Mesenchymal stem cell (in vitro differentiated cells and primary cell): Measurements from ENCODE around the gene LAMA4.

Source experiments
- DNase-seq: peaks from one replicate; pipeline ENCODE4 v3.0.0-alpha.2; 2013
- H2AFZ ChIP-seq: one replicate; pipeline ENCODE4 v1.6.1; 2013; ENCODE audit warnings: low read depth, mild to moderate bottlenecking, control low read depth, inconsistent platforms, low read length, moderate library complexity
- H2AK5ac ChIP-seq: 2 replicates; pipeline ENCODE4 v1.6.1; 2013; ENCODE audit warnings: low read length, moderate library complexity, mild to moderate bottlenecking, inconsistent platforms; ENCODE audit not compliant: severe bottlenecking
- H2BK120ac ChIP-seq: one replicate; pipeline ENCODE4 v1.6.1; 2013; ENCODE audit warnings: low read depth, mild to moderate bottlenecking, inconsistent platforms, low read length, moderate library complexity
- H2BK12ac ChIP-seq, 2 experiments: one replicate each; pipeline ENCODE4 v1.6.1; 2013; ENCODE audit warnings: inconsistent platforms in 2 of 2, low read length in 2 of 2, mild to moderate bottlenecking in 2 of 2, moderate library complexity in 2 of 2, control low read depth in 1 of 2
- H2BK15ac ChIP-seq: one replicate; pipeline ENCODE4 v1.6.1; 2013; ENCODE audit warnings: mild to moderate bottlenecking, low read depth, inconsistent platforms; ENCODE audit not compliant: poor library complexity, severe bottlenecking
- H2BK5ac ChIP-seq: 2 replicates; pipeline ENCODE4 v1.6.1; 2013; ENCODE audit warnings: low read depth, mild to moderate bottlenecking, low read length, control low read depth, inconsistent platforms; ENCODE audit not compliant: poor library complexity, severe bottlenecking
- H3K14ac ChIP-seq, 2 experiments: one replicate each; pipeline ENCODE4 v1.6.1; 2013; ENCODE audit warnings: inconsistent platforms in 2 of 2, low read length in 2 of 2, control low read depth in 1 of 2, mild to moderate bottlenecking in 1 of 2, moderate library complexity in 1 of 2
- H3K18ac ChIP-seq, 2 experiments: one replicate each; pipeline ENCODE4 v1.6.1; 2013; ENCODE audit warnings: inconsistent platforms in 2 of 2, low read length in 2 of 2, control low read depth in 1 of 2, low read depth in 1 of 2, mild to moderate bottlenecking in 1 of 2
- H3K23ac ChIP-seq, 2 experiments: one replicate each; pipeline ENCODE4 v1.6.1; 2013; ENCODE audit warnings: inconsistent platforms in 2 of 2, low read length in 2 of 2, mild to moderate bottlenecking in 2 of 2, moderate library complexity in 2 of 2, control low read depth in 1 of 2
- H3K27ac ChIP-seq: 2 replicates; pipeline ENCODE4 v1.5.1; 2013; ENCODE audit warnings: mild to moderate bottlenecking, moderate library complexity, low read length, control low read depth, inconsistent platforms; ENCODE audit not compliant: poor library complexity, severe bottlenecking
- H3K27me3 ChIP-seq, 2 experiments: 2 replicates each; pipeline versions ENCODE4 v1.6.1 to v1.7.0; 2013; ENCODE audit warnings: low read length in 2 of 2, mild to moderate bottlenecking in 2 of 2, moderate library complexity in 2 of 2, control low read depth in 1 of 2, inconsistent platforms in 1 of 2; ENCODE audit not compliant: control insufficient read depth in 1 of 2, insufficient read depth in 1 of 2
- H3K36me3 ChIP-seq, 2 experiments: 2 replicates each; pipeline versions ENCODE4 v1.6.1 to v1.7.0; 2013; ENCODE audit warnings: low read length in 2 of 2, control low read depth in 1 of 2, inconsistent platforms in 1 of 2, low read depth in 1 of 2, mild to moderate bottlenecking in 1 of 2; ENCODE audit not compliant: insufficient read depth in 2 of 2, control insufficient read depth in 1 of 2
- H3K4ac ChIP-seq, 2 experiments: one replicate each; pipeline ENCODE4 v1.6.1; 2013; ENCODE audit warnings: inconsistent platforms in 2 of 2, low read length in 2 of 2, mild to moderate bottlenecking in 2 of 2, moderate library complexity in 2 of 2, control low read depth in 1 of 2, low read depth in 1 of 2
- H3K4me1 ChIP-seq: 2 replicates; pipeline ENCODE4 v1.6.1; 2013; ENCODE audit warnings: low read depth, low read length, control low read depth; ENCODE audit not compliant: control insufficient read depth, insufficient read depth
- H3K4me2 ChIP-seq: 2 replicates; pipeline ENCODE4 v1.6.1; 2013; ENCODE audit warnings: low read length, mild to moderate bottlenecking, inconsistent platforms; ENCODE audit not compliant: poor library complexity, severe bottlenecking
- H3K4me3 ChIP-seq, 2 experiments: 2 replicates each; pipeline versions ENCODE4 v1.5.1 to v1.7.0; 2013; ENCODE audit warnings: low read length in 2 of 2, mild to moderate bottlenecking in 2 of 2, control low read depth in 1 of 2, low read depth in 1 of 2; ENCODE audit not compliant: insufficient read depth in 1 of 2
- H3K79me1 ChIP-seq: replicated peaks from 2 replicates; pipeline ENCODE4 v1.6.1; 2013; ENCODE audit warnings: mild to moderate bottlenecking, control low read depth, low read length, inconsistent platforms; ENCODE audit not compliant: poor library complexity, severe bottlenecking
- H3K9ac ChIP-seq: 2 replicates; pipeline ENCODE4 v1.7.0; 2013; ENCODE audit warnings: mild to moderate bottlenecking, low read length, moderate library complexity
- H3K9me3 ChIP-seq: 2 replicates; pipeline ENCODE4 v1.7.0; 2013; ENCODE audit warnings: mild to moderate bottlenecking, low read length; ENCODE audit not compliant: control insufficient read depth
- H4K8ac ChIP-seq: one replicate; pipeline ENCODE4 v1.6.1; 2013; ENCODE audit warnings: inconsistent platforms, mild to moderate bottlenecking, low read length, moderate library complexity
- H4K91ac ChIP-seq: one replicate; pipeline ENCODE4 v1.6.1; 2013; ENCODE audit warnings: mild to moderate bottlenecking, low read length, inconsistent platforms
- WGBS: methylation state at CpG from one replicate; pipeline ENCODE4 v1.1.7; 2013; ENCODE audit warnings: mixed read lengths; 5-methylcytosine and 5-hydroxymethylcytosine counted together

LAMA4 gene

DNA sequence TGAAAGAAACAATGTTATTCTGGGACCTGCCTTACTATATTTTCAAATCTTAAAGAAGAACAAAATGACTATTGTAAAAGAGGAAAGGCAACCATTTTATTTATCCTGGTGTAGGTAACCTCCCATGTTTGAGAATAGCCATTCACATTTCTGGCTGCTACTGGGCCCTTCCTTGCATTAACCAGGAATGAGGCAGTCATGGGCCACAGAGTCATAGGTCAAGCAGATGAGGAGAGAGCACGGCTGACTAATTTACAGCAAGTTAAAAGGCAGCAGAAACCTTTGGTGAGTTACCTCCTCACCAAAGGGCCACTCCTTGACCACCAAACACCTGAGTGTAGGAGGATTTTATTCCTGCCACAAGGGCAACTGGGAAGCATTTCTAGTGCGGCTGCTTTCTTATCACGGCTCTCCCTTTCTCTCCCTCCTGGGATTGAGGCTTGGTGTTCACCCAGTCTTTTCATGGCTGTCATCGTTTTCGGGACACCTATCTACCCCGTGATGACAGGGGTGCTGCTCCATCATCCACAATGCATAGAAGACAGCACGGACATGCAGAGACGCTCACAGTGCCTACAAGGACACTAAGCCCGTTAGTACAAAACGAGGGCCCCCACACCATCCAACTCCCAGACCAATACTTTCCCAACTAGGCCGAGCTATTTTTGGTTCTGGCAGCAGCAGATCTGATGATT, 4.4 kb upstream of the LAMA4 start:
- Histone ChIP-seq H3K9ac (no peak overlapping the region), H4K8ac (no peak overlapping the region), H4K91ac (no peak overlapping the region), H3K9me3 (no peaks in the 10 kb centered on the region), H3K23ac (no peak overlapping the region), H3K4me1 (peaks cover 6% of the 10 kb centered on the region), H2BK5ac (no peak overlapping the region), H2BK12ac (no peak overlapping the region), H3K4ac (no peak overlapping the region), H3K79me1 (no peaks in the 10 kb centered on the region), H3K4me3 (no peak overlapping the region), H2AFZ (no peak overlapping the region), H3K27ac (no peak overlapping the region), H3K18ac (no peak overlapping the region), H3K36me3 (no peaks in the 10 kb centered on the region), H3K4me2 (no peak overlapping the region), H3K27me3 (no peaks in the 10 kb centered on the region), H2BK15ac (no peak overlapping the region), H3K14ac (no peak overlapping the region), H2BK120ac (no peak overlapping the region), H2AK5ac (no peak overlapping the region)
- no peak for DNase-seq
- 93% methylated on average over 11 of the region's 11 CpGs for WGBS

DNA sequence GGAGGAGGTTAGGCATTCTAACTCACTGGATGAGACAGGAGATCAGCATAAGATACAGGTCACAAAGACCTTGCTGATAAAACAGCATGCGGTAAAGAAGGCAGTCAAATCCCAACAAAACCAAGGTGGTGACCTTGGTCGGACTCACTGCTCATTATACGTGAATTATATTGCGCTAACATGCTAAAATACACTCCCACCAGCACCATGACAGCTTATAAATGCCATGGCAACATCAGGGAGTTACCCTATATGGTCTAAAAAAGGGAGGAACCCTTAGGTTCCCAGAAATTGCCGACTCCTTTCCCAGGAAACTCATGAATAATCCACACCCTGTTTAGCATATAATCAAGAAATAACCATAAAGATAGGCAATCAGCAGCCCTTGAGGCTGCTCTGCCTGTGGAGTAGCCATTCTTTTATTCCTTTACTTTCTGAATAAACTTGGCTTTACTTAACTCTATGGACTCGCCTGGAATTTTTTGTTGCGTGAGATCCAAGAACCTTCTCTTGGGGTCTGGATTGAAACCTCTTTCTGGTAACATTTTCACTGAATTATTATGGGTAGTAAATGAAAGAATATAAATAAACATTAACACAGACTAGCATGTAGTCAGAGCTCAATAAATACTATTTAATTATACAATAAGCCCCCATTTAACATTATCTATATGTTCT, 3.0 kb upstream of the LAMA4 start:
- H4K91ac ChIP-seq: no peak overlapping the region
- no peak overlapping the region for H2BK120ac ChIP-seq
- H3K4me3 ChIP-seq: no peak overlapping the region
- H3K4ac ChIP-seq: no peak overlapping the region
- no peak for DNase-seq
- no peak overlapping the region for H3K14ac ChIP-seq
- H3K18ac ChIP-seq: no peak overlapping the region
- no peak overlapping the region for H2AFZ ChIP-seq
- no peak overlapping the region for H3K27ac ChIP-seq
- H3K23ac ChIP-seq: no peak overlapping the region
- H3K27me3 ChIP-seq: no peaks in the 10 kb centered on the region
- H3K4me1 ChIP-seq: peaks cover 10% of the 10 kb centered on the region
- no peaks in the 10 kb centered on the region for H3K9me3 ChIP-seq
- H3K36me3 ChIP-seq: no peaks in the 10 kb centered on the region
- H2BK15ac ChIP-seq: no peak overlapping the region
- no peak overlapping the region for H3K9ac ChIP-seq
- H4K8ac ChIP-seq: no peak overlapping the region
- no peaks in the 10 kb centered on the region for H3K79me1 ChIP-seq
- H3K4me2 ChIP-seq: no peak overlapping the region
- H2BK5ac ChIP-seq: no peak overlapping the region
- no peak overlapping the region for H2BK12ac ChIP-seq
- 96% methylated on average over 5 of the region's 7 CpGs for WGBS
- no peak overlapping the region for H2AK5ac ChIP-seq

DNA sequence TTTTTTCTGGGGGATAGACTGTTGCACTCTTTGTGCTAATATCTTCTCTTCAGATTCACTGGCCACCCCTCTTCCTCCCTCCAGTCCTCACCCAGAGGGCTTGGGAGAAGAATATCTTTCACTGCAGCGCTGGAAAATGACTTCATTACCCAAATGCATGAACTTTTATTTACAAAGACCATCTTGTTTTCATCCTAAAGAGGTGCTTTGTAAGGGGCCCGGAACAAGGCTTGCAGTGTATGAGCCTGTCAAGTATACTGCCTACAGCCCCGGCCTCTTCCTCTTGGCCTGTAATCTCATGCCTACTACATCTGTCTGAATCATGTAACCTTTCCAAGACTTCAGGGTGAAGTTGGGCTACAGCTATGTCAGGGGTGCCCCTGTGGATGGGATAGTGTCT, 554 bp upstream of the LAMA4 start:
- 74% methylated on average over 3 of the region's 3 CpGs for WGBS
- Histone ChIP-seq H4K8ac (no peak overlapping the region), H3K18ac (no peak overlapping the region), H2BK12ac (no peak overlapping the region), H3K4ac (no peak overlapping the region), H3K4me3 (peak overlapping the region in 1 of 2 experiments; percentile 97), H3K4me2 (no peak overlapping the region), H2BK120ac (no peak overlapping the region), H2AFZ (no peak overlapping the region), H4K91ac (no peak overlapping the region), H3K27ac (no peak overlapping the region), H3K9ac (peak overlapping the region; percentile 96), H2BK5ac (no peak overlapping the region), H3K27me3 (no peaks in the 10 kb centered on the region), H3K79me1 (no peaks in the 10 kb centered on the region), H3K23ac (no peak overlapping the region), H2BK15ac (no peak overlapping the region), H3K4me1 (peaks cover 10% of the 10 kb centered on the region), H3K36me3 (peaks cover 0 to 11% of the 10 kb centered on the region in 2 experiments), H3K9me3 (no peaks in the 10 kb centered on the region), H3K14ac (no peak overlapping the region), H2AK5ac (no peak overlapping the region)
- no peak for DNase-seq

DNA sequence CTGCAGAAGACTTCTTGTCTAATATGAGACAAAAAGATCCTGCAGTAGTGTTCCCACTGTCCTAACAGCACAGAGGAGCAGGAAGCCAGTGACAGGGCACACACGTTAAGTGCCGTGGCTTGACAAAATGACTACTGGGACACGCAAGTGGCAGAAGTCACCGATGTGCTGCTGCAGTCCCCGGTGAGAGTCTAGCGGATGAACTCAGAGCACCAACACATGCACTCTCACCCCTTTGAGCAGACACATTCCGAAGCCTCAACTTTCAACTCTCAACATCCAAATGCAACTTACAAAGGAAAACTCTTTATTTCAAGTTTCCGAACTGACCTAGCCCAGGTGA, 898 bp downstream of the LAMA4 start:
- H3K79me1 ChIP-seq: no peaks in the 10 kb centered on the region
- H2AK5ac ChIP-seq: no peak overlapping the region
- no peak overlapping the region for H4K91ac ChIP-seq
- peak overlapping the region; percentile 54 to 97 for H3K4me3 ChIP-seq
- H2BK12ac ChIP-seq: no peak overlapping the region
- H3K9ac ChIP-seq: peak overlapping the region; percentile 96
- H3K4me2 ChIP-seq: peak overlapping the region; percentile 91
- no peaks in the 10 kb centered on the region for H3K9me3 ChIP-seq
- no peak overlapping the region for H2AFZ ChIP-seq
- no peak overlapping the region for H2BK15ac ChIP-seq
- peaks cover 0 to 22% of the 10 kb centered on the region in 2 experiments for H3K36me3 ChIP-seq
- H2BK120ac ChIP-seq: no peak overlapping the region
- no peak overlapping the region for H3K23ac ChIP-seq
- no peak overlapping the region for H3K27ac ChIP-seq
- H2BK5ac ChIP-seq: no peak overlapping the region
- H3K14ac ChIP-seq: peak overlapping the region in 1 of 2 experiments; percentile 0
- 7% methylated on average over 7 of the region's 8 CpGs for WGBS
- H3K18ac ChIP-seq: peak overlapping the region in 1 of 2 experiments; percentile 11
- peak; percentile 39 for DNase-seq
- no peak overlapping the region for H4K8ac ChIP-seq
- peaks cover 7% of the 10 kb centered on the region for H3K4me1 ChIP-seq
- H3K4ac ChIP-seq: no peak overlapping the region
- H3K27me3 ChIP-seq: no peaks in the 10 kb centered on the region
